WERI-Rb-1 (cell line): ENCODE measurements around the gene DNAH1.

Experiments used
- DNase-seq: peaks from one replicate; pipeline ENCODE4 v3.0.0-alpha.2; 2020
- H3K27ac ChIP-seq: fragments of 250-450 bp; sonication (Bioruptor Pico); 2 replicates; pipeline ENCODE4 v1.5.1; 2020; ENCODE audit warnings: mild to moderate bottlenecking, moderate library complexity
- H3K27me3 ChIP-seq: fragments of 250-450 bp; sonication (Bioruptor Pico); 2 replicates; pipeline ENCODE4 v1.5.1; 2021; ENCODE audit warnings: mild to moderate bottlenecking, low read depth, moderate library complexity; ENCODE audit not compliant: insufficient read depth, severe bottlenecking
- H3K36me3 ChIP-seq: fragments of 250-450 bp; sonication (Bioruptor Pico); 2 replicates; pipeline ENCODE4 v1.5.1; 2020; ENCODE audit warnings: mild to moderate bottlenecking, moderate library complexity
- H3K4me3 ChIP-seq: 2 replicates; pipeline ENCODE4 v1.5.1; 2011; ENCODE audit warnings: low read depth, mild to moderate bottlenecking, control low read depth, low read length
- H3K9me3 ChIP-seq: fragments of 250-450 bp; sonication (Bioruptor Pico); 2 replicates; pipeline ENCODE4 v1.5.1; 2021; ENCODE audit warnings: mild to moderate bottlenecking, moderate library complexity; ENCODE audit not compliant: severe bottlenecking
- TF ChIP-seq, protein P1 (sequence below): IDR thresholded peaks from 2 replicates; pipeline ENCODE4 v1.5.1; 2011; ENCODE audit warnings: low read depth, mild to moderate bottlenecking, control low read depth, inconsistent platforms, low read length

The DNAH1 gene

DNA sequence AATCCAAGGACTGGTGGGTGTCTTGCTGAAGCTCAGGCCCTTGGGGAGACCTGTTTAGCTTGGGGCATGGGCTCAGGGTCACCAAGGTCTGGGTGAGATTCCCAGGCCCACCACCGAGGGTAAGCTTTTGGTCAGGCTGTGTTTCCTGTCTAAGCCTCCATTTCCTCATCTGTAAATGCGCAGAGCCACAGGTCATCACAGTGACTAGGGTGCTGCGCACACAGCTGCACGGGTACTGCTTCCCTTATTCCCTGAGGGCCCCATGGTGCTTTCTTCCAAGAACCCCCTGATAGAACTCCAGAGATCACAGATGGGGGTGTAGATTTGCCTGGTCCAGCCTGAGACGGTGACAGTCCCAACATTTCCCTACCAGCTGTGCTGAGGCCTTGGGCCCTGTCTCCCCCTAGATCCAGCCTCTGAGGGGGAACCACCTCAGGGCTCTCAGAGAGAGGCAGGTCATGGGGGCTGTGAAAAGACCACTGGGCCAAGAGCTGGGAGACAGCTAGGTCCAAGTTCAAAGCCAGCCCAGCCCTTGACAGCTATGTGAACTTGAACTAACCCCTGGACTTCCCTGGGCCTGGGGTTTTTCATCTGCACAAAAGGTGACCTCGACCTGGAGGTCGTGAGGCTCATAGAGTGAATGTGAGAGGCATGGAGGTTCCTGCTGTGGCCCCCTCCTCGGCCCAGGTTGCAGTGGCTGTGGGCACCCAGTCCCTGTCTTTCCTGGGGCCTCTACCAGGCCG lies 68.1 kb downstream of the DNAH1 start:
- no peaks in the 10 kb centered on the region for H3K27me3 ChIP-seq
- no peak for DNase-seq
- TF ChIP-seq, protein P1, sequence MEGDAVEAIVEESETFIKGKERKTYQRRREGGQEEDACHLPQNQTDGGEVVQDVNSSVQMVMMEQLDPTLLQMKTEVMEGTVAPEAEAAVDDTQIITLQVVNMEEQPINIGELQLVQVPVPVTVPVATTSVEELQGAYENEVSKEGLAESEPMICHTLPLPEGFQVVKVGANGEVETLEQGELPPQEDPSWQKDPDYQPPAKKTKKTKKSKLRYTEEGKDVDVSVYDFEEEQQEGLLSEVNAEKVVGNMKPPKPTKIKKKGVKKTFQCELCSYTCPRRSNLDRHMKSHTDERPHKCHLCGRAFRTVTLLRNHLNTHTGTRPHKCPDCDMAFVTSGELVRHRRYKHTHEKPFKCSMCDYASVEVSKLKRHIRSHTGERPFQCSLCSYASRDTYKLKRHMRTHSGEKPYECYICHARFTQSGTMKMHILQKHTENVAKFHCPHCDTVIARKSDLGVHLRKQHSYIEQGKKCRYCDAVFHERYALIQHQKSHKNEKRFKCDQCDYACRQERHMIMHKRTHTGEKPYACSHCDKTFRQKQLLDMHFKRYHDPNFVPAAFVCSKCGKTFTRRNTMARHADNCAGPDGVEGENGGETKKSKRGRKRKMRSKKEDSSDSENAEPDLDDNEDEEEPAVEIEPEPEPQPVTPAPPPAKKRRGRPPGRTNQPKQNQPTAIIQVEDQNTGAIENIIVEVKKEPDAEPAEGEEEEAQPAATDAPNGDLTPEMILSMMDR: no peak
- H3K9me3 ChIP-seq: no peaks in the 10 kb centered on the region
- H3K4me3 ChIP-seq: no peak overlapping the region
- no peaks in the 10 kb centered on the region for H3K36me3 ChIP-seq
- H3K27ac ChIP-seq: no peak overlapping the region

DNA sequence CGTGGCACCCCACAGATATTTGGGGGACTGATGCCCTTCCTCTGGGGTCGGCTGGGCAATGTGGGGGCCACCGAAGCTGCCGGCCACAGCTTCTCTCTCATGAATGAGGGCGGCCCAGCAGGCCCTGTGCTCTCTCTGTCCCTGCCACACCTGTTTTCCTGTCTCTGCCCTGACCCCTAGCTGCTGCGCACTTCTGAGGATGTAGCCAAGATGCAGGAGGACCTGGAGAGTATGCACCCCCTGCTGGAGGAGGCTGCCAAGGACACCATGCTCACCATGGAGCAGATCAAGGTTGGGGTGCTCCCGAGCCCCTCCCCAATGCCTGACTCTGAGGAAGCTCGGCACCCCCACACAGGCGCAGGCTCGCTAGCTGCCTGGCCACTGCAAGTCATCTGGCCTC lies 69.0 kb downstream of the DNAH1 start:
- Histone ChIP-seq H3K27me3 (no peaks in the 10 kb centered on the region), H3K4me3 (no peak overlapping the region), H3K27ac (peak overlapping the region; percentile 48), H3K9me3 (no peaks in the 10 kb centered on the region), H3K36me3 (no peaks in the 10 kb centered on the region)
- DNase-seq: peak; percentile 93
- TF ChIP-seq, protein P1: peak; percentile 98

DNA sequence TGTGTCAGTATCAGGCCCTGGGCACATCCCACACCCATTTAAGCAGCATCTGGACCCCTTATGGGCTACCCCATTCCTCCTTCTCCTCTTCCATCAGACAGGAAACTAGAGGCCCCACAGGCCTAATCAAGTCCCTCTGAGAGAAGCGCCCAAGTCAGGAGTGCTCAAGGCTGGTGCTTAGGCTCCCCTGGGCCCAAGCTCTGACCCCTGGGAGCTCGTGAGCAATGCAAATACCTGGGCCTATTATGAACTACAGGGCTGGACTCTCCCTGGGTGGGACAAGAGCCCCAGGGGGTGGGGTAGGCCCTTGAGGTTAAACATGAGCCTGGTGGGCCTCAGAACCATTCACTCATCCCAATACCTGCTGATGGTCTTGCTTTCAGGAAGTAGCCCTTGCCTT lies 71.4 kb downstream of the DNAH1 start:
- Histone ChIP-seq H3K9me3 (no peaks in the 10 kb centered on the region), H3K27ac (no peak overlapping the region), H3K4me3 (no peak overlapping the region), H3K27me3 (no peaks in the 10 kb centered on the region), H3K36me3 (no peaks in the 10 kb centered on the region)
- DNase-seq: no peak
- TF ChIP-seq, protein P1: no peak

DNA sequence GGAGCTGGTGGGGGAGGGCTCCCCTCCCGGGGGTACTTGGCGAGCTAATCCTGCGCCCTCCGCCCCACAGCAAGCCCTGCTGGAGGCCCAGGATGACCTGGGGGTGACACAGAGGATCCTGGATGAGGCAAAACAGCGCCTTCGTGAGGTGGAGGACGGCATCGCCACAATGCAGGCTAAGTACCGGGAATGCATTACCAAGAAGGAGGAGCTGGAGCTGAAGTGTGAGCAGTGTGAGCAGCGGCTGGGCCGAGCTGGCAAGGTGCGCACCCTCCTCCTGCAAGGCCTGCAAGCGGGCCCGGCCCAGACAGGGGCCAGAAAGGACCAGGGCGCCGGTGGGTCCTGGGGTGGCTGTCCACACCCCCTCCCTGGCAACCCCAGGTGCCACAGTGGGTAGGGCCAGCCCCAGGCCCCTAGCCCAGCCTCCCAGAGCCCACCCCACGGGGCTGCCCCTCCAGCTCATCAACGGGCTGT lies 72.3 kb downstream of the DNAH1 start:
- Histone ChIP-seq H3K4me3 (no peak overlapping the region), H3K27me3 (no peaks in the 10 kb centered on the region), H3K27ac (no peak overlapping the region), H3K9me3 (no peaks in the 10 kb centered on the region), H3K36me3 (no peaks in the 10 kb centered on the region)
- no peak for DNase-seq
- TF ChIP-seq, protein P1: peak; percentile 35; the same call in 1 of the 2 replicates

DNA sequence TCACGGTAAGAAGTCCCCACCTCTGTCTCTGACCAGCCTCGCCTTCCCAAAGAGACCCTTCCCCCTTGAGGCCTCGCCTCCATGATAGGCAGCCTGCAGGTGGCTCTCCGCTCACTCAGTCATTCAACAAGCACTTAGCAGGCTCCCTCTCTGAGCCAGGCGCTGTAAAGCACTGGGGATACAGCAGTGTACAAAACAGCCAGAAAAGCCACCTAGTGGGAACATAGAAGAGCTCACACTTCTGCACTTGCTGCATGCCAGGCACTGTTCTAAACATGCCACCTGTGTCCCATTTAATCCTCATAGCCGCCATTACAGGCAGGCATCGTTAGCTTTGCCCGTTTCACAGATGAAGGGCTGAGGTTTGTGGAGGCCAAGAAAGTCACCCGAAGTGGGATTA lies 72.8 kb downstream of the DNAH1 start:
- TF ChIP-seq, protein P1: no peak
- no peak for DNase-seq

DNA sequence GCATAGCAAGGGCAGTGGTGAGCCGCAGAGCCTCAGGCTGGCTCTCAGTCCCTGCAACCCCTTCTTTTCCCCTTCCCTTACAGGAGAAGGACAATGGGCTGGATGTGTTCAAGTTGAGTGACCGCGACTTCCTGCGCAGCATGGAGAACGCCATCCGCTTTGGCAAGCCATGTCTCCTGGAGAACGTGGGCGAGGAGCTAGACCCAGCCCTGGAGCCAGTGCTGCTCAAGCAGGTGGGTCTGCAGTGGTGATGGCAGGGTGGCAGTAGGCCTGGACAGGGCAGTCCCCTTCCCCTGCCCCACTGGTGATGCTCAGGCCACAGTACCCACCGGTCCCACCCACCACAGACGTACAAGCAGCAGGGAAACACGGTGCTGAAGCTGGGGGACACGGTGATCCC lies 75.0 kb downstream of the DNAH1 start:
- TF ChIP-seq, protein P1: no peak
- no peak for DNase-seq
- H3K9me3 ChIP-seq: no peaks in the 10 kb centered on the region
- H3K4me3 ChIP-seq: no peak overlapping the region
- H3K27me3 ChIP-seq: no peaks in the 10 kb centered on the region
- H3K36me3 ChIP-seq: no peaks in the 10 kb centered on the region
- no peak overlapping the region for H3K27ac ChIP-seq

More for the DNA sequence above, 72.8 kb downstream of the DNAH1 start:
- Histone ChIP-seq H3K36me3 (no peaks in the 10 kb centered on the region), H3K4me3 (no peak overlapping the region), H3K27me3 (no peaks in the 10 kb centered on the region), H3K9me3 (no peaks in the 10 kb centered on the region), H3K27ac (no peak overlapping the region)
